MG63 (cell line): ENCODE results near the gene SRRM2. TPM values are rescaled to one million over a fixed set of nuclear protein-coding genes. Genes with fewer than 3 reads are reported as not detected.

Experiments used
- DNase-seq: peaks from one replicate; pipeline ENCODE4 v3.0.0-alpha.2; 2020
- H3K27me3 ChIP-seq: fragments of 250-450 bp; sonication (Bioruptor Pico); 2 replicates; pipeline ENCODE4 v1.5.1; 2020; ENCODE audit warnings: mild to moderate bottlenecking, moderate library complexity
- H3K36me3 ChIP-seq: fragments of 250-450 bp; sonication (Bioruptor Pico); 2 replicates; pipeline ENCODE4 v1.5.1; 2020; ENCODE audit warnings: mild to moderate bottlenecking, moderate library complexity
- H3K4me3 ChIP-seq: fragments of 250-450 bp; sonication (Bioruptor Pico); 2 replicates; pipeline ENCODE4 v1.5.1; 2020; ENCODE audit warnings: mild to moderate bottlenecking, moderate library complexity
- H3K9me3 ChIP-seq: fragments of 250-450 bp; sonication (Bioruptor Pico); 2 replicates; pipeline ENCODE4 v1.5.1; 2020; ENCODE audit warnings: mild to moderate bottlenecking, moderate library complexity
- total RNA-seq: library from RNA; depleted of rRNA; stranded (reverse); fragments of >200 nt; shearing (Covaris generic); gene quantifications from 2 replicates; pipeline ENCODE4 v1.2.3, GENCODE V29; 2014; ENCODE audit warnings: low replicate concordance

Gene SRRM2
- total RNA-seq, 1 experiment from 2014 or later = 21.1 TPM

GRCh38 chr16:2766430-2767139, 14.1 kb downstream of the SRRM2 start:
- no peaks in the 10 kb centered on the region for H3K27me3 ChIP-seq
- no peaks in the 10 kb centered on the region for H3K9me3 ChIP-seq
- H3K4me3 ChIP-seq = no peak overlapping the region
- H3K36me3 ChIP-seq = peaks cover 97% of the 10 kb centered on the region
- no peak for DNase-seq

GRCh38 chr16:2767140-2767731, 14.8 kb downstream of the SRRM2 start:
- no peaks in the 10 kb centered on the region for H3K9me3 ChIP-seq
- H3K27me3 ChIP-seq = no peaks in the 10 kb centered on the region
- H3K36me3 ChIP-seq = peaks cover 97% of the 10 kb centered on the region
- H3K4me3 ChIP-seq = no peak overlapping the region
- DNase-seq = no peak

GRCh38 chr16:2767891-2768290, 15.5 kb downstream of the SRRM2 start:
- Histone ChIP-seq H3K9me3 (no peaks in the 10 kb centered on the region), H3K4me3 (no peak overlapping the region), H3K27me3 (no peaks in the 10 kb centered on the region), H3K36me3 (peaks cover 94% of the 10 kb centered on the region)
- no peak for DNase-seq

- no peak overlapping the region for H3K4me3 ChIP-seq
- no peaks in the 10 kb centered on the region for H3K9me3 ChIP-seq
- peaks cover 94% of the 10 kb centered on the region for H3K36me3 ChIP-seq
- H3K27me3 ChIP-seq = no peaks in the 10 kb centered on the region
- DNase-seq = no peak
Observed at GRCh38 chr16:2768403-2769089, 16.1 kb downstream of the SRRM2 start.

GRCh38 chr16:2769100-2769529, 16.7 kb downstream of the SRRM2 start:
- DNase-seq = no peak
- no peak overlapping the region for H3K4me3 ChIP-seq
- no peaks in the 10 kb centered on the region for H3K27me3 ChIP-seq
- H3K9me3 ChIP-seq = no peaks in the 10 kb centered on the region
- peaks cover 94% of the 10 kb centered on the region for H3K36me3 ChIP-seq

- no peaks in the 10 kb centered on the region for H3K27me3 ChIP-seq
- no peak overlapping the region for H3K4me3 ChIP-seq
- no peaks in the 10 kb centered on the region for H3K9me3 ChIP-seq
- DNase-seq = no peak
- peaks cover 94% of the 10 kb centered on the region for H3K36me3 ChIP-seq
Observed at GRCh38 chr16:2769675-2770056, 17.2 kb downstream of the SRRM2 start.

GRCh38 chr16:2770057-2770951, 17.9 kb downstream of the SRRM2 start:
- H3K4me3 ChIP-seq = no peak overlapping the region
- H3K36me3 ChIP-seq = peaks cover 92% of the 10 kb centered on the region
- no peaks in the 10 kb centered on the region for H3K9me3 ChIP-seq
- no peaks in the 10 kb centered on the region for H3K27me3 ChIP-seq
- DNase-seq = no peak

GRCh38 chr16:2771496-2772402, 19.3 kb downstream of the SRRM2 start:
- no peak for DNase-seq
- H3K27me3 ChIP-seq = no peaks in the 10 kb centered on the region
- H3K4me3 ChIP-seq = no peak overlapping the region
- peaks cover 87% of the 10 kb centered on the region for H3K36me3 ChIP-seq
- H3K9me3 ChIP-seq = no peaks in the 10 kb centered on the region

GRCh38 chr16:2773188-2773968, 20.9 kb downstream of the SRRM2 start:
- no peak for DNase-seq
- no peaks in the 10 kb centered on the region for H3K9me3 ChIP-seq
- H3K27me3 ChIP-seq = no peaks in the 10 kb centered on the region
- H3K4me3 ChIP-seq = no peak overlapping the region
- peaks cover 80% of the 10 kb centered on the region for H3K36me3 ChIP-seq

GRCh38 chr16:2774161-2774891, 21.9 kb downstream of the SRRM2 start:
- no peak for DNase-seq
- Histone ChIP-seq H3K9me3 (no peaks in the 10 kb centered on the region), H3K4me3 (no peak overlapping the region), H3K36me3 (peaks cover 75% of the 10 kb centered on the region), H3K27me3 (no peaks in the 10 kb centered on the region)

- peaks cover 66% of the 10 kb centered on the region for H3K36me3 ChIP-seq
- peak overlapping the region; percentile 100 for H3K4me3 ChIP-seq
Observed at GRCh38 chr16:2775131-2775716, 22.8 kb downstream of the SRRM2 start.

GRCh38 chr16:2775765-2776499, 23.5 kb downstream of the SRRM2 start:
- peaks cover 61% of the 10 kb centered on the region for H3K36me3 ChIP-seq
- H3K4me3 ChIP-seq = peak overlapping the region; percentile 100
- no peaks in the 10 kb centered on the region for H3K9me3 ChIP-seq
- no peak for DNase-seq
- no peaks in the 10 kb centered on the region for H3K27me3 ChIP-seq

More at GRCh38 chr16:2775131-2775716, 22.8 kb downstream of the SRRM2 start:
- DNase-seq = no peak
- Histone ChIP-seq H3K9me3 (no peaks in the 10 kb centered on the region), H3K27me3 (no peaks in the 10 kb centered on the region)

- Histone ChIP-seq H3K36me3 (peaks cover 55% of the 10 kb centered on the region), H3K27me3 (no peaks in the 10 kb centered on the region), H3K4me3 (peak overlapping the region; percentile 100), H3K9me3 (no peaks in the 10 kb centered on the region)
- DNase-seq = peak; percentile 31
Observed at GRCh38 chr16:2776500-2777139, 24.2 kb downstream of the SRRM2 start.
